ENCODE data around the gene PIANP.
A peak's percentile ranks its signal among the peaks of the same experiment; 100 is the strongest.

PIANP gene

GRCh38 chr12:6696690-6697583 lies 3.7 kb downstream of the PIANP start:
- DNase-seq (ENCODE audit: low read depth) = no peak
- H3K4me3 ChIP-seq (ENCODE audit: low read depth, low read length) = no peak overlapping the region
- TF ChIP-seq CTCF (conservative IDR thresholded peaks at IDR 0.05; ENCODE audit: low read depth, low read length) = no peak

- DNase-seq (ENCODE audit: low read depth) = no peak
- TF ChIP-seq CTCF (conservative IDR thresholded peaks at IDR 0.05; ENCODE audit: low read depth, low read length) = no peak
- H3K4me3 ChIP-seq (ENCODE audit: low read depth, low read length) = no peak overlapping the region
Observed at GRCh38 chr12:6695313-6696045, 5.1 kb downstream of the PIANP start.

GRCh38 chr12:6694701-6695100 lies 5.9 kb downstream of the PIANP start:
- TF ChIP-seq CTCF (conservative IDR thresholded peaks at IDR 0.05; ENCODE audit: low read depth, low read length) = no peak
- no peak for DNase-seq (ENCODE audit: low read depth)
- H3K4me3 ChIP-seq (ENCODE audit: low read depth, low read length) = no peak overlapping the region

GRCh38 chr12:6693832-6694355 lies 6.7 kb downstream of the PIANP start:
- H3K4me3 ChIP-seq (ENCODE audit: low read depth, low read length) = no peak overlapping the region
- no peak for TF ChIP-seq CTCF (conservative IDR thresholded peaks at IDR 0.05; ENCODE audit: low read depth, low read length)
- DNase-seq (ENCODE audit: low read depth) = no peak

- no peak for TF ChIP-seq CTCF (conservative IDR thresholded peaks at IDR 0.05; ENCODE audit: low read depth, low read length)
- H3K4me3 ChIP-seq (ENCODE audit: low read depth, low read length) = no peak overlapping the region
Observed at GRCh38 chr12:6692888-6693287, 7.7 kb downstream of the PIANP start.

GRCh38 chr12:6691473-6691872 lies 9.1 kb downstream of the PIANP start:
- TF ChIP-seq CTCF (conservative IDR thresholded peaks at IDR 0.05; ENCODE audit: low read depth, low read length) = no peak
- peak; percentile 14 for DNase-seq (ENCODE audit: low read depth)
- no peak overlapping the region for H3K4me3 ChIP-seq (ENCODE audit: low read depth, low read length)

More at GRCh38 chr12:6692888-6693287, 7.7 kb downstream of the PIANP start:
- no peak for DNase-seq (ENCODE audit: low read depth)
